Mucosa of stomach (tissue), 1 donor: ENCODE data around the gene RHOT1.
"Not testable (repeated sequence)": the region's sequence is repeated elsewhere in the genome, so short reads cannot be mapped to it uniquely, and the experiment has no call there.

Experiments
- H3K27me3 ChIP-seq: one replicate; pipeline ENCODE4 v1.7.0; 2013; ENCODE audit warnings: mild to moderate bottlenecking, low read length; ENCODE audit not compliant: control insufficient read depth, insufficient read depth
- H3K36me3 ChIP-seq: one replicate; pipeline ENCODE4 v1.7.0; 2013; ENCODE audit warnings: low read length; ENCODE audit not compliant: control insufficient read depth, insufficient read depth
- H3K4me1 ChIP-seq: one replicate; pipeline ENCODE4 v1.7.0; 2013; ENCODE audit warnings: mild to moderate bottlenecking, low read length; ENCODE audit not compliant: control insufficient read depth, insufficient read depth
- H3K4me3 ChIP-seq: one replicate; pipeline ENCODE4 v1.7.0; 2013; ENCODE audit warnings: low read length
- H3K9ac ChIP-seq: one replicate; pipeline ENCODE4 v1.7.0; 2013; ENCODE audit warnings: mild to moderate bottlenecking, low read length, moderate library complexity
- H3K9me3 ChIP-seq: one replicate; pipeline ENCODE4 v1.7.0; 2013; ENCODE audit warnings: mild to moderate bottlenecking, low read length, moderate library complexity; ENCODE audit not compliant: control insufficient read depth
- donor health status: Pancreatic carcinoma.

The RHOT1 gene

GRCh38 chr17:32111141-32111771 is 31.0 kb upstream of the RHOT1 start:
- Histone ChIP-seq H3K36me3 (no peaks in the 10 kb centered on the region), H3K27me3 (no peaks in the 10 kb centered on the region), H3K4me3 (no peak overlapping the region), H3K4me1 (no peaks in the 10 kb centered on the region), H3K9me3 (no peaks in the 10 kb centered on the region), H3K9ac (no peak overlapping the region)

GRCh38 chr17:32112416-32112815 is 29.9 kb upstream of the RHOT1 start:
- Histone ChIP-seq H3K36me3 (no peaks in the 10 kb centered on the region), H3K9me3 (no peaks in the 10 kb centered on the region), H3K4me3 (no peak overlapping the region), H3K9ac (no peak overlapping the region), H3K4me1 (no peaks in the 10 kb centered on the region), H3K27me3 (no peaks in the 10 kb centered on the region)

GRCh38 chr17:32114536-32114935 is 27.8 kb upstream of the RHOT1 start:
- H3K27me3 ChIP-seq: no peaks in the 10 kb centered on the region
- no peaks in the 10 kb centered on the region for H3K4me1 ChIP-seq
- no peaks in the 10 kb centered on the region for H3K36me3 ChIP-seq
- H3K9ac ChIP-seq: no peak overlapping the region
- no peak overlapping the region for H3K4me3 ChIP-seq
- no peaks in the 10 kb centered on the region for H3K9me3 ChIP-seq

- not testable (repeated sequence) for H3K4me3 ChIP-seq, H3K9ac ChIP-seq
These were observed 26.8 kb upstream of the RHOT1 start for GRCh38 chr17:32115546-32115945.

GRCh38 chr17:32116937-32117336 is 25.4 kb upstream of the RHOT1 start:
- Histone ChIP-seq H3K9ac (no peak overlapping the region), H3K4me1 (no peaks in the 10 kb centered on the region), H3K9me3 (no peaks in the 10 kb centered on the region), H3K36me3 (no peaks in the 10 kb centered on the region), H3K4me3 (no peak overlapping the region), H3K27me3 (no peaks in the 10 kb centered on the region)

More at GRCh38 chr17:32115546-32115945, 26.8 kb upstream of the RHOT1 start:
- not testable (repeated sequence) for H3K36me3 ChIP-seq, H3K9me3 ChIP-seq, H3K4me1 ChIP-seq, H3K27me3 ChIP-seq

GRCh38 chr17:32117399-32117798 is 24.9 kb upstream of the RHOT1 start:
- H3K4me1 ChIP-seq: no peaks in the 10 kb centered on the region
- no peak overlapping the region for H3K9ac ChIP-seq
- H3K4me3 ChIP-seq: no peak overlapping the region
- H3K36me3 ChIP-seq: no peaks in the 10 kb centered on the region
- H3K9me3 ChIP-seq: no peaks in the 10 kb centered on the region
- no peaks in the 10 kb centered on the region for H3K27me3 ChIP-seq

GRCh38 chr17:32118088-32118487 is 24.2 kb upstream of the RHOT1 start:
- not testable (repeated sequence) for H3K9me3 ChIP-seq, H3K4me1 ChIP-seq, H3K27me3 ChIP-seq, H3K36me3 ChIP-seq, H3K4me3 ChIP-seq, H3K9ac ChIP-seq

GRCh38 chr17:32118835-32119234 is 23.5 kb upstream of the RHOT1 start:
- Histone ChIP-seq H3K27me3 (no peaks in the 10 kb centered on the region), H3K4me3 (no peak overlapping the region)

GRCh38 chr17:32120141-32120540 is 22.2 kb upstream of the RHOT1 start:
- H3K27me3 ChIP-seq: no peaks in the 10 kb centered on the region
- H3K9ac ChIP-seq: no peak overlapping the region
- peaks cover 7% of the 10 kb centered on the region for H3K4me1 ChIP-seq
- H3K9me3 ChIP-seq: no peaks in the 10 kb centered on the region
- no peaks in the 10 kb centered on the region for H3K36me3 ChIP-seq
- no peak overlapping the region for H3K4me3 ChIP-seq

More at GRCh38 chr17:32118835-32119234, 23.5 kb upstream of the RHOT1 start:
- no peaks in the 10 kb centered on the region for H3K9me3 ChIP-seq
- H3K9ac ChIP-seq: no peak overlapping the region
- no peaks in the 10 kb centered on the region for H3K4me1 ChIP-seq
- no peaks in the 10 kb centered on the region for H3K36me3 ChIP-seq

- H3K9me3 ChIP-seq: no peaks in the 10 kb centered on the region
- peaks cover 13% of the 10 kb centered on the region for H3K4me1 ChIP-seq
- no peaks in the 10 kb centered on the region for H3K27me3 ChIP-seq
- H3K4me3 ChIP-seq: no peak overlapping the region
- H3K9ac ChIP-seq: no peak overlapping the region
- H3K36me3 ChIP-seq: no peaks in the 10 kb centered on the region
These were observed 21.6 kb upstream of the RHOT1 start for GRCh38 chr17:32120716-32121115.

- no peaks in the 10 kb centered on the region for H3K27me3 ChIP-seq
- no peak overlapping the region for H3K9ac ChIP-seq
- H3K36me3 ChIP-seq: no peaks in the 10 kb centered on the region
- no peaks in the 10 kb centered on the region for H3K9me3 ChIP-seq
- no peak overlapping the region for H3K4me3 ChIP-seq
- H3K4me1 ChIP-seq: peaks cover 25% of the 10 kb centered on the region
These were observed 18.5 kb upstream of the RHOT1 start for GRCh38 chr17:32123782-32124181.

- Histone ChIP-seq H3K9ac (no peak overlapping the region), H3K4me3 (no peak overlapping the region), H3K36me3 (no peaks in the 10 kb centered on the region), H3K27me3 (no peaks in the 10 kb centered on the region), H3K4me1 (peaks cover 25% of the 10 kb centered on the region), H3K9me3 (no peaks in the 10 kb centered on the region)
These were observed 17.1 kb upstream of the RHOT1 start for GRCh38 chr17:32124985-32125847.
